Pulmonary artery endothelial cell (primary cell): Measurements from ENCODE around the gene REC8. TPM values are rescaled to one million over a fixed set of nuclear protein-coding genes. Genes with fewer than 3 reads are reported as not detected.
"Not testable (repeated sequence)": the region's sequence is repeated elsewhere in the genome, so short reads cannot be mapped to it uniquely, and the experiment has no call there.

ENCODE experiments used
- DNase-seq: peaks from one replicate; pipeline ENCODE4 v3.0.0-alpha.2; 2011; ENCODE audit warnings: low read depth, low spot score
- total RNA-seq: library from RNA; depleted of rRNA; stranded (reverse); fragments of >200 nt; gene quantifications from 2 replicates; pipeline ENCODE4 v1.2.3, GENCODE V29; 2014

Gene REC8
- total RNA-seq, 1 donor from 2014 or later: 1.6 TPM

GRCh38 chr14:24203249-24203886 lies 31.5 kb downstream of the REC8 start:
- not testable (repeated sequence) for DNase-seq

GRCh38 chr14:24204163-24205146 lies 32.6 kb downstream of the REC8 start:
- DNase-seq: no peak

DNA sequence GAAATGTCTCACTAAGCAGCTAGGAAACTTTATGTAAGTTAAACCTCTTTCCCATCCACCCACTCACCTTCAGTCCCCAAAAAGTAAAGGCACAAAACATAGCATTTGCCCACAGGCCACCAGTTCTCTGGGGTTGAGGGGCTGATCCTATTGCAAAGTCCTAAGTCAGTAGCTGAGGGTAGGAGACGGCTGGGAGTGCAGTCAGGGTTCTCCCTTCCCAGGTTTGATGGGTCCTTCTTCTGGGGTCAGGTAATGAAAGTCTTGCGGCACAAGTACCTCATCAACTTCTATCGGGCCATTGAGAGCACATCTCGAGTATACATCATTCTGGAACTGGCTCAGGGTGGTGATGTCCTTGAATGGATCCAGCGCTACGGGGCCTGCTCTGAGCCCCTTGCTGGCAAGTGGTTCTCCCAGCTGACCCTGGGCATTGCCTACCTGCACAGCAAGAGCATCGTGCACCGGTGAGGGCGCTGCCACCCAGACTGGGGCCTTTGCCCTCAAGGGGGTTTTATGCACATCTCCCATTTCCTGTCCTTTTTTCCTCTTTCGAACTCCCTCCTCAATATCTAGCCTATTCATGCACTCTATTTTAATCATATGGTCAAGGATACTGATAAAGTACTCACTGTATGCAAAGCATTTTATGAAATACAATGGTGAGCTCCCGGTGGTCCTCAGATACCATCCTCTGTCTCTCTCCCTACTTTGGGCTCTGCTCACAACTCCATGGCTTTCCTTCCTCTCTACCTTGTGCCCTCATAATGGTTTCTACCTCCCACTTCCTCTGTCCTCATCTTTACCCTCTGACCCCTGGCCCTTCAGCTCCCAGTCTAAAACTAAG lies 34.6 kb downstream of the REC8 start:
- DNase-seq: no peak

- DNase-seq: no peak
Observed at GRCh38 chr14:24207104-24207551, 35.2 kb downstream of the REC8 start.

DNA sequence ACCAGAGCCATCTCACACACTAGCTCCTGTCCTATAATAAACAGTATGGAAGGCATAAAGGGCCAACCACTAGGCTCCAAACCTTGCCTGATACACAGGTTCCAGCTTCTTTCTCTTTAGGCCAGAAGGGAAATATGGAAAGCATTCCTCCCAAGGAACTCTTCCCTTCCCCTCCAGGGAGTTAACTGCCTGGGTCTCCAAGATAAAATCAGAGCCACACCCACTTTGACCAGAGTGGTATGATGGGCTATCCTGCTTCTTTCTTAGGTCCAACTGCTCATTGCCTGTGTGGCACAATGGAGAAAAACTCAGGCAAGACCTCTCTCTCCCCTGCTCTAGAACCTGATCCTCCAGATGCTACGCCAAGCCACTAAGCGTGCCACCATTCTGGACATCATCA lies 35.7 kb downstream of the REC8 start:
- DNase-seq: no peak

DNA sequence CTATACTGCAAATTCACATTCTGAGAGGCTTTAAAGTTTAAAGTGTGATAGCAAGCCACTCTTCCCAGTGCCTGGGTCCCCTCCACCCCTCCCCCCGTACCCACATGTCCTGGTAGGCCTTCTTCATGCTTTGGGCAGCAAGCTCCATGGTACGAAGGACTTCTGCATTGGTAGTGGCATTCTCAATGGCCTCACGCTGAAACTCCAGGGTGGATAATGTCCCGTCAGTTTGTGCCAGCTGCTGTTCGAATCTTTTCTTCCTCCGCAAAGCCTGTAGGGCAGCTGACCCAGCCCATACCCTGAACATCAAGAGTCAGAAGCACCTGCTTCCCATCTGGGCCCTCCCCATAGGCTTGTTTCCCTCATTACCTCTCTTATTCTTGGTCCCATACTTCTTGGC lies 39.4 kb downstream of the REC8 start:
- DNase-seq: no peak

- DNase-seq: peak; percentile 95
Observed at GRCh38 chr14:24212924-24213865, 41.3 kb downstream of the REC8 start, which contains the start of gene CHMP4A. CHMP4A (minus strand) TSS chr14:24213488; CDS start chr14:24213439, 49 bp downstream.

- DNase-seq: no peak
Observed at GRCh38 chr14:24213866-24214662, 42.2 kb downstream of the REC8 start.

- peak; percentile 74 for DNase-seq
Observed at GRCh38 chr14:24215495-24216344, 43.8 kb downstream of the REC8 start, which contains the start of gene MDP1. MDP1 (minus strand) TSS chr14:24216066; CDS start chr14:24215955, 111 bp downstream.

- DNase-seq: no peak
Observed at GRCh38 chr14:24216345-24216699, 44.4 kb downstream of the REC8 start.

- not testable (repeated sequence) for DNase-seq
Observed at GRCh38 chr14:24216876-24217275, 45.0 kb downstream of the REC8 start.

DNA sequence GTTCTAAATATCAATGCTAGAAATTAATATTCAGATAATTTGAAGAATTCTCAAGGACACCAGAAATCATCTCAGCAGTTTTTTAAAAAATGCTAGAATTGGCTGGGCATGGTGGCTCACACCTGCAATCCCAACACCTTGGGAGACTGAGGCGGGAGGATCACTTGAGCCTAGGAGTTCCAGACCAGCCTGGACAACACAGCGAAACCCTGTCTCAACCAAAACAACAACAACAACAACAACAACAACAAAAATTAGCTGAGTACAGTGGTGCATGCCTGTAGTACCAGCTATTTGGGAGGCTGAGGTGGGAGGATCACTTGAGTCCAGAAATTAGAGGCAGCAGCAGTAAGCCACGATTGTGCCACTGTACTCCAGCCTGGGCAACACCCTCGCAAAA lies 47.2 kb downstream of the REC8 start:
- no peak for DNase-seq

DNA sequence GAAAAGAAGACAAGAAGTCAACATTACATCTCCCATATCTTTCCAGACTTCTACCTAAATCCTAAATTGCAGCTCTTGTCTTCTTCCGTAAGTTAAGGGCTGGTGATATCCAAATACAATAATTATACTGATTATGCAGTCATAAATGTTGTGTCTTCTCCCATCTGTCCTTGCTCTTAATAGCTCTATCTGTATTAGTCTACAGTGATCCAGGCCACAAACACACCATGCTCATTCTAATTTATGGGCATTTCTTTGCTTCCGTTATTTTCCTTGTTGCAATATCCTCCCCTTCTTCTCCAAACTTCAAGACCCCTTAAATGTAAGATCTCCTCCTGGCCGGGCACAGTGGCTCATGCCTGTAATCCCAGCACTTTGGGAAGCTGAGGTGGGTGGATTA lies 47.6 kb downstream of the REC8 start:
- no peak for DNase-seq

GRCh38 chr14:24222987-24223386 lies 51.1 kb downstream of the REC8 start:
- DNase-seq: not testable (repeated sequence)

- peak; percentile 95 for DNase-seq
Observed at GRCh38 chr14:24224618-24225071, 52.8 kb downstream of the REC8 start.

GRCh38 chr14:24226473-24226872 lies 54.6 kb downstream of the REC8 start:
- DNase-seq: no peak

DNA sequence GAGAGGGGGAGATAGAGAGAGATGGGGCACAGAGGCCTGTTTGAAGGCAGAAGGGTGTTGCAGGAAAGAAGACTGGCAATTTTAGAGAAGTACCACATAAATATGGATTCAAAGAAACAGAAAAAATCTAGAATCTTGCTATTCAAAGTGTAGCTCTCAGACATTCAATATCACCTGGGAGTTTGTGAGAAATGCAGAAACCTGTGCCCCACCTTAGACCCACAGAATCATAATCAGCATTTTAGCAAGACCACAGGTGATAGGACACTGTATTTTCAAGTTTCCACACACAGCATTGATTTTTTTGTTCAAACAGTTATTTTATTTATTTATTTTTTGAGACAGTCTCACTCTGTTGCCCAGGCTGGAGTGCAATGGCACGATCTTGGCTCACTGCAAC lies 57.0 kb downstream of the REC8 start:
- DNase-seq: no peak
